Choroid plexus epithelial cell (primary cell): ENCODE results near the gene FNDC3B.
"Not testable (repeated sequence)": the region's sequence is repeated elsewhere in the genome, so short reads cannot be mapped to it uniquely, and the experiment has no call there.

Experiments
- DNase-seq: peaks from one replicate; pipeline ENCODE4 v3.0.0-alpha.2; 2010; ENCODE audit warnings: low read depth
- H3K4me3 ChIP-seq: 2 replicates; pipeline ENCODE4 v1.5.1; 2011; ENCODE audit warnings: low read depth, mild to moderate bottlenecking, control low read depth, low read length, moderate library complexity
- CTCF ChIP-seq: conservative IDR thresholded peaks from 2 replicates; pipeline ENCODE4 v1.5.1; 2011; ENCODE audit warnings: low read depth, mild to moderate bottlenecking, control low read depth, inconsistent platforms, low read length, moderate library complexity

The FNDC3B gene

GRCh38 chr3:172039436-172040077, at the start of gene FNDC3B:
Gene FNDC3B (plus strand): TSS chr3:172039578. CDS start chr3:172112480, 72,902 bp downstream.
- no peak for TF ChIP-seq CTCF
- peak within 1 kb of the TSS; percentile 91 for H3K4me3 ChIP-seq
- DNase-seq, result peak; percentile 97

GRCh38 chr3:171990239-171990638, 49.1 kb upstream of the FNDC3B start:
- not testable (repeated sequence) for DNase-seq, H3K4me3 ChIP-seq

GRCh38 chr3:171991166-171991565, 48.2 kb upstream of the FNDC3B start:
- no peak for DNase-seq
- no peak for TF ChIP-seq CTCF
- no peak overlapping the region for H3K4me3 ChIP-seq

- no peak for TF ChIP-seq CTCF
- no peak overlapping the region for H3K4me3 ChIP-seq
- DNase-seq, result peak; percentile 91
These were observed 44.5 kb upstream of the FNDC3B start for GRCh38 chr3:171994646-171995428.

GRCh38 chr3:171995486-171995885, 43.9 kb upstream of the FNDC3B start:
- no peak overlapping the region for H3K4me3 ChIP-seq
- no peak for DNase-seq
- TF ChIP-seq CTCF, result no peak

- no peak for DNase-seq
- TF ChIP-seq CTCF, result no peak
- no peak overlapping the region for H3K4me3 ChIP-seq
These were observed 43.1 kb upstream of the FNDC3B start for GRCh38 chr3:171996178-171996817.

- not testable (repeated sequence) for DNase-seq, H3K4me3 ChIP-seq
These were observed 40.6 kb upstream of the FNDC3B start for GRCh38 chr3:171998731-171999130.

GRCh38 chr3:172001616-172002015, 37.8 kb upstream of the FNDC3B start:
- not testable (repeated sequence) for H3K4me3 ChIP-seq, DNase-seq
